GM18951 (cell line): ENCODE results near the gene MIOX.

Experiments
- POLR2A ChIP-seq: IDR thresholded peaks from 4 replicates; pipeline ENCODE4 v1.6.1; 2011; ENCODE audit warnings: mild to moderate bottlenecking; ENCODE audit not compliant: insufficient read length, insufficient read depth; ENCODE audit errors: extremely low read depth
- in situ Hi-C: fragments of 300-500 bp; cut with MboI; formaldehyde crosslinking; loops from one replicate; pipeline ENCODE4 v1.12.0; 2022; ENCODE audit warnings: low sequenced_read_pairs, mixed read lengths, inconsistent platforms; ENCODE audit not compliant: unreplicated experiment

The MIOX gene

GRCh38 chr22:50445071-50445879, 41.4 kb upstream of the MIOX start:
- in situ Hi-C loops, result no loop called here
- TF ChIP-seq POLR2A, result peak; percentile 15

GRCh38 chr22:50445880-50446707, 40.6 kb upstream of the MIOX start:
- TF ChIP-seq POLR2A, result peak; percentile 5
- in situ Hi-C loops, result no loop called here

GRCh38 chr22:50446708-50447575, 39.7 kb upstream of the MIOX start:
- no peak for TF ChIP-seq POLR2A

GRCh38 chr22:50447576-50448551, 38.8 kb upstream of the MIOX start:
- TF ChIP-seq POLR2A, result no peak
- in situ Hi-C loops, result no loop called here

More at GRCh38 chr22:50446708-50447575, 39.7 kb upstream of the MIOX start:
- in situ Hi-C loops, result no loop called here

- TF ChIP-seq POLR2A, result no peak
- in situ Hi-C loops, result no loop called here
Observed at GRCh38 chr22:50452649-50453048, 34.0 kb upstream of the MIOX start.

GRCh38 chr22:50454556-50455075, 32.0 kb upstream of the MIOX start:
- no peak for TF ChIP-seq POLR2A
- in situ Hi-C loops, result no loop called here

- no peak for TF ChIP-seq POLR2A
- in situ Hi-C loops, result no loop called here
Observed at GRCh38 chr22:50455201-50455600, 31.5 kb upstream of the MIOX start.

- TF ChIP-seq POLR2A, result no peak
- in situ Hi-C loops, result no loop called here
Observed at GRCh38 chr22:50456026-50456425, 30.6 kb upstream of the MIOX start.

- no peak for TF ChIP-seq POLR2A
- in situ Hi-C loops, result no loop called here
Observed at GRCh38 chr22:50456466-50457234, 30.0 kb upstream of the MIOX start.

- no peak for TF ChIP-seq POLR2A
- in situ Hi-C loops, result no loop called here
Observed at GRCh38 chr22:50459016-50459415, 27.6 kb upstream of the MIOX start.

GRCh38 chr22:50459496-50460140, 27.0 kb upstream of the MIOX start:
- no peak for TF ChIP-seq POLR2A
- in situ Hi-C loops, result no loop called here
